ENCODE results near the gene MID1. TPM values are rescaled to one million over a fixed set of nuclear protein-coding genes. Genes with fewer than 3 reads are reported as not detected.

Gene MID1
- total and polyA plus RNA-seq, 9 of the 15 experiments (the other 6 are each of a cell fraction or from before 2014, with no cell fraction given) = 0.07 to 0.54 (median 0.33) TPM

GRCh38 chrX:10427249-10427648 lies 193.1 kb downstream of the MID1 start:
- H3K4me2 ChIP-seq (ENCODE audit: insufficient read depth, low read length) = no peak overlapping the region
- no peak overlapping the region for H3K9ac ChIP-seq (ENCODE audit: insufficient read depth in 1 of 2, low read depth in 2 of 2, low read length in 2 of 2)
- no TSS peak for BruUV-seq (replicated peaks)
- H3K79me2 ChIP-seq (ENCODE audit: control insufficient read depth, insufficient read depth, low read length) = no peaks in the 10 kb centered on the region
- ChIA-PET POLR2A (no interaction called here), CTCF (ENCODE audit: low intra/inter-chr PET ratio) (no interaction called here)
- H3K4me1 ChIP-seq (replicated peaks in 1 of 2; ENCODE audit: control insufficient read depth in 2 of 2, insufficient read depth in 2 of 2, low read length in 2 of 2) = no peaks in the 10 kb centered on the region
- no peak for ATAC-seq
- in situ Hi-C loops (cut with MboI) = no loop called here
- no peak overlapping the region for H3K27ac ChIP-seq (ENCODE audit: extremely low read depth, low read depth, low read length)
- intact Hi-C loops (cut with micrococcal nuclease) = no loop called here
- no peak for DNase-seq (ENCODE audit: extremely low read depth in 1 of 4, low spot score in 3 of 4)
- no peaks in the 10 kb centered on the region for H3K9me3 ChIP-seq (replicated peaks; ENCODE audit: control insufficient read depth, insufficient read depth, low read depth, low read length)
- no peaks in the 10 kb centered on the region for H3K9me1 ChIP-seq (ENCODE audit: control insufficient read depth, insufficient read depth, low read length)
- no peaks in the 10 kb centered on the region for H3K36me3 ChIP-seq (ENCODE audit: control insufficient read depth, insufficient read depth, low read length)
- H4K20me1 ChIP-seq (replicated peaks; ENCODE audit: control insufficient read depth, insufficient read depth, low read length) = no peaks in the 10 kb centered on the region
- FAIRE-seq = no peak
- H2AFZ ChIP-seq (ENCODE audit: low read depth, low read length) = no peak overlapping the region
- H3K27me3 ChIP-seq (ENCODE audit: control insufficient read depth in 2 of 2, insufficient read depth in 2 of 2, low read length in 2 of 2) = no peaks in the 10 kb centered on the region
- no peak overlapping the region for H3K4me3 ChIP-seq
- TF ChIP-seq ZNF282 (CRISPR knock-in tag; IDR thresholded peaks at IDR 0.05) (no peak), U2AF2 (optimal IDR thresholded peaks at IDR 0.05; ENCODE audit: low read depth, low read length) (no peak), NCOA1 (IDR thresholded peaks at IDR 0.05; ENCODE audit: low read depth) (no peak), ZNF217 (CRISPR knock-in tag; IDR thresholded peaks at IDR 0.05) (no peak), HNRNPH1 (optimal IDR thresholded peaks at IDR 0.05; ENCODE audit: low read depth, low read length) (no peak), MXI1 (IDR thresholded peaks at IDR 0.05; ENCODE audit: low read depth, low read length) (no peak), CAMTA2 (CRISPR knock-in tag; conservative IDR thresholded peaks at IDR 0.05) (no peak), NEUROD1 (IDR thresholded peaks at IDR 0.05; ENCODE audit: borderline replicate concordance, low read depth, low read length, partially characterized antibody) (no peak), JUND (IDR thresholded peaks at IDR 0.05; ENCODE audit: borderline replicate concordance, low read depth, low read length) (no peak), JUND (tag; IDR thresholded peaks at IDR 0.05; ENCODE audit: borderline replicate concordance, low read depth, low read length) (no peak), PTTG1 (tag; IDR thresholded peaks at IDR 0.05; ENCODE audit: low read depth) (no peak), ZNF408 (CRISPR knock-in tag; IDR thresholded peaks at IDR 0.05; ENCODE audit: low read depth) (no peak), SRSF9 (IDR thresholded peaks at IDR 0.05; ENCODE audit: borderline replicate concordance, low read depth, low read length) (no peak), ZFP91 (CRISPR knock-in tag; IDR thresholded peaks at IDR 0.05) (no peak), ZNF280A (IDR thresholded peaks at IDR 0.05; ENCODE audit: low read depth, partially characterized antibody) (no peak), ZNF57 (CRISPR knock-in tag; IDR thresholded peaks at IDR 0.05) (no peak), SP2 (IDR thresholded peaks at IDR 0.05; ENCODE audit: extremely low read depth, low read depth, low read length, poor library complexity, severe bottlenecking) (no peak), LEF1 (IDR thresholded peaks at IDR 0.05) (no peak)
